HG03196 (cell line): Measurements from ENCODE around the gene ESAM.
"Not testable (repeated sequence)": the region's sequence is repeated elsewhere in the genome, so short reads cannot be mapped to it uniquely, and the experiment has no call there.

Source experiments
- ATAC-seq: cut with Tn5 transposase; IDR thresholded peaks from one replicate; pipeline ENCODE4 v1.9.1; 2021; ENCODE audit not compliant: unreplicated experiment

Gene ESAM

DNA sequence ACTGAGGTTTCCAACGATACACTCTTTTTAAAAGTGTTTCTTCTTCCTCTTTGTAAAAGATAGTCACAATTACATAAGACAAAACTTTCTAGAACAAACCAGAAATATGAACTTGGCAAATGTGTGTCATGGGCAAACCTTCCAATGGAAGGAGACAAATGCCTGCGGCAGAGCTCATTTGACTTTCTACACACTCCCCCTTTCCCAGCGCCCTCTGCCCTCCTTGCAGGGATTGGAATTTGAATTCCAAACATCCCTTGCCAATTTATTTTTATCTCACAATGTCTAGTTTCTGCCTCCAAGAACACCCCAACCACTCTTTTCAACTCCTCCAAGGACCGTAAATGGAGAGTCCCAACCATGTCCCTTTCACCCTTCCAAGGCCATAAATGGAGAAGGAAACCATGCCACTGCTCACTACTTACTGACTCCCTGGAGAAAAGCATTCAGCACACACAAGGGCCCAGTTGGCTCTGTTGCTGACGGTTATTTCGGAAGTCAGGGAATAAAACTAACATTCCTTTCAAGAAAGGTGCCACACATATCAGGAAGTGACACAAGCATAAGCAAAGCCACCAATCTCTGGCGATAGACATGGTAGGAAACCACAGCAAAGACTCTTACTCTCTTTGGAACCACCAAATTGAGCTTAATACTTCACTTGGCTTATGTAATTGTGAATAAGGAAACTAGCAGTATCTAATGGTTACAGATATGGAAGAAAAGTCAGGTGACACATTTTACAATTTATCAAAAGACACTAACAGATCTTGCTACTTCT, 15.0 kb upstream of the ESAM start:
- no peak for ATAC-seq

DNA sequence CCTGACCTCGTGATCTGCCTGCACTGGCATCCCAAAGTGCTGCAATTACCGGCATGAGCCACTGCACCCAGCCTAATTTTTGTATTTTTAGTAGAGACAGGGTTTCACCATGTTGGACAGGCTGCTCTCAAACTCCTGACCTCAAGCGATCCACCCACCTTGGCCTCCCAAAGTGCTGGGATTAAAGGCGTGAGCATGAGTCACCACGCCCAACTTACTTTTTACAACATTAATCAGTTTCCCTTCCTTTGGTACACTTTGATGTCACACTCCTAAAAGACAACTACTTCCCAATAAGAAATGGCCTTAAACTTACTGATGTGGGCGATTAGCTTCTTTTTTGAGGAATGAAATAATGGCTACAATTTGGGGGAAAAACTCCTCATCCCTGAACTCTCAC, 8.9 kb upstream of the ESAM start:
- ATAC-seq = not testable (repeated sequence)

DNA sequence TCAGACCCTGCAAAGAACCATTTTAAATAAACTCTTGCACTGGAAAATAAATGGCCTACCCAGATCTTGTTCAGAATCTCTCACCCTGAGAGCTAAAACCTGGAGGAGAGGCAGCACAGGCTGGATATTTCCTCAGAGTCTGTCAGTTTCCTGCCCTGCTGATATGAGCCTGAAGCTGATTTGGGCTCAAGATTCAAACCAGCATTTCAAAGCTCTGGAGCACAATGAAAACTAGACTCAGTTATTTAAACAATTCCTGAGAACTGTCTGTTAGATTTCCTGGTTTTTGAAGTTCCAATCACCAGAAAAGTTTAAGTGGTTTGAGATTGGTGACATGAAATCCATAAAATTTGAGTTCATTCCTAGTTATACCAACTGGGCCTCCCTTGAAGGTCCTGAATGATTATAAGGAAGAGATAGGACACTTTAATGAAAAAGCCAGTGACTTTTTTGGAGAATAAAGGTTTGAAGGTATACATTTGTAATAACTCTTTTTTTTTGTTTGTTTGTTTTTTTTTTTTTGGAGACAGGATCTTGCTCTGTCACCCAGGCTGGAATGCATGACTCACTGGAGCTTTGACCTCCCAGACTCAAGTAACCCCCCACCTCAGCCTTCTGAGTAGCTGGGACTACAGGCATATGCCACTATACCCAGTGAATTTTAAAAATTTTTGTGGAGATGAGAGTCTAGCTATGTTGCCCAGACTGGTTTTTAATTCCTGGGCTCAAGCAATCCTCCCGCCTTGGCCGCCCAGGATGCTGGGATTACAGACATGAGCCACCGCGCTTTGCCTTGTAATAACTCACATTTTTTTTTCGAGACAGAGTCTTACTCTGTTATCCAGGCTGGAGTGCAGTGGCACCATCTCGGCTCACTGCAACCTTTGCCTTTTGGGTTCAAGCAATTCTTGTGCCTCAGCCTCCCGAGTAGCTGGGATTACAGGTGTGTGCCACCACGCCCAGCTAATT, 8.0 kb upstream of the ESAM start:
- ATAC-seq = no peak

DNA sequence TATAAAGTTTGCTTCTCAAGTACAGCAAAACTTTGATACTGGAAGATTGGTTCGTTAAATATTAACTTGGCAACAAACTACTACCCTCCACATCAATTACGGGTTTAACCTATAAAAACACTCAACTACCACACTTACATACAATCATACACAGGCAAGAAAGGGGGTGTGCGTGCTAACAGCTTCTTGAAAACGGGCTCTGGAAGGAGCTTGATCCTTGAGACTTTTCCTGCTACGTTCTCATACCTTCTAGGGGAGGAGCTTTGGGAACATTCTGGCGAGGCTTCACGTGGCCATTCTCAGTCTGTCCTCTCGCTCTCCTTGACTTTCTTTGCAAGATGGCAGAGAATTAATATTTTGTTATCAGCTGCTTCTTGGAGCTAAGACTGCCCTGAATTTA, 6.8 kb upstream of the ESAM start:
- ATAC-seq = no peak

DNA sequence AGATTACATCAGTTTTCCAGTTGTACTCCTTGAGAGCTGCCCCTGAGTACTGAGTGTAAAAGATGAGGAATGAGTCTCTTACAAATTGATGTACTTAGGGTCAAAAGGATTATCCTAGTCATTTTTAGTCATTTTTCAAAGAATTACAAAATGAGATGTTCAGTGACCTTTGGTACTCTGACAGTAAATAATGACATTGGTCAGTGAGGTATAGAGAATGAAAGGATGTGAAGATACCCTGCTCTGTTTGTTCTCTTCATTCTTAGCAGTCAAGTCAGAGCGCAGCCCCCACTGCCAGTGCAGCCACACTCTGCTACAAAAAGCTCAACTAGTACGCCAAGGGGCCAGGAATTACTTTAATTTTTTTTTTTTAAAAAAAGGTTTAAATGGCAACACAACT, 4.1 kb upstream of the ESAM start:
- no peak for ATAC-seq

DNA sequence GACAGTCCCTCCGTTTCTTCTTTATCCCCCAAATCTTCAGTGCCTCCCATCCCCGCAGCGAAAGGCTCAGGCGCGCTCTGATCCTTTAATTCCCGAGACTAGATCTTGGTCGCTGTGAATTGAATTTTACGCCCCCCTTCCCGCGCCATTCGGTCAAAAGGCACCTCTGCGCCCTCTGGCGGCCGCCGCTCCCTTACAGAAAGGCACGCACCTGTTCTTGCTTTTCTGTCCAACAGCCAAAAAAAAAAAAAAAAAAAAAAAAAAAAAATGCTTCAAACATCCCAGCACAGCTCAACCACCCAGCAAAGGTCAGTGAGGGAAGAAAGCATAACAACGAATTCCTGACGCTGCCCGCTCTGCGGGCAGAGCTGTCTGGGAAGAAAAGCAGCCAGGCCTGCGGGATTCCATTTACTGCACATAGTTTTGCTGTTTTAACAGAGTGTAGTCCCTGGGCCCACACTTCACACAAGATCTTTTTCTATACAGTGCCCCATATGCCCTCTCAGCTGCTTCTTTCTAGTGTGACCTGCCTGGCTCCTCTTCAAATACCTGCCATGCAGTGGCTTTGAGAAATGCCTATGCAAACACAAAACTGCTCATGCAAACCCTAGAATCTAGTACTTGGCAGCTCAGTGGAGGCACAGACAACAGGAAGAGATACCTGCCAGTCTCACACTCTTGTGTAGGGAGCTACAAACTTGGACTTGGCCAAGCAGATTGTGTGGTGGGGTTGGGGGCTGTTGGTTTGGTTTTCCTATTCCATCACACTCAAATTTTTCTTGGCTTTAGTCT, 1.3 kb upstream of the ESAM start:
- ATAC-seq = peak; percentile 19

DNA sequence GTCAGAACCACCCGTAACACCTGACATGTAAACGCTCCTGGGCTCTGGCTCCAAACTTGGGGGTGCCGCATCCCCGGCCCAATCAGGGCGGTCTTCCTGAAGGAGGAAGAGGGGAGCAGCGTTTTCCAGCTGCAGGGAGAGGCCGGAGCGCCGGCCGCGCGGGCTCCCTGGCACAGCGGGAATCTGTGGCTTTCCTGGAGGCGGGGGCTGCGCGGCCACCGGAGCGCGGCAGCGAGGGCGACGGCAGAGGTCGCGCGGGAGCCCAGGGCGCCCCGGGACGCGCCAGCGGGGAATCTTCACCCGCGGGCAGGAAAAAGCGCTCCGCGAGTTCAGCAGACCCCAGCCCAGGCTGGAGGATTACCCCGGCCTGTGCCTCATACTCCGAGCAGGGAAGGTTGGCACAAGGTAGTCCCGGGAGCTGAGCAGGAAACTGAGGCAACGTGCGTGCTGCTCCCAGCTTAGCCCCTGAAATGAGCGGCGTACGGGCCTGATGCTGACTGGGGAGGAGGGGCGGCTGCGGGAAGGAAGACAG, 600 bp upstream of the ESAM start:
- peak; percentile 15 for ATAC-seq

DNA sequence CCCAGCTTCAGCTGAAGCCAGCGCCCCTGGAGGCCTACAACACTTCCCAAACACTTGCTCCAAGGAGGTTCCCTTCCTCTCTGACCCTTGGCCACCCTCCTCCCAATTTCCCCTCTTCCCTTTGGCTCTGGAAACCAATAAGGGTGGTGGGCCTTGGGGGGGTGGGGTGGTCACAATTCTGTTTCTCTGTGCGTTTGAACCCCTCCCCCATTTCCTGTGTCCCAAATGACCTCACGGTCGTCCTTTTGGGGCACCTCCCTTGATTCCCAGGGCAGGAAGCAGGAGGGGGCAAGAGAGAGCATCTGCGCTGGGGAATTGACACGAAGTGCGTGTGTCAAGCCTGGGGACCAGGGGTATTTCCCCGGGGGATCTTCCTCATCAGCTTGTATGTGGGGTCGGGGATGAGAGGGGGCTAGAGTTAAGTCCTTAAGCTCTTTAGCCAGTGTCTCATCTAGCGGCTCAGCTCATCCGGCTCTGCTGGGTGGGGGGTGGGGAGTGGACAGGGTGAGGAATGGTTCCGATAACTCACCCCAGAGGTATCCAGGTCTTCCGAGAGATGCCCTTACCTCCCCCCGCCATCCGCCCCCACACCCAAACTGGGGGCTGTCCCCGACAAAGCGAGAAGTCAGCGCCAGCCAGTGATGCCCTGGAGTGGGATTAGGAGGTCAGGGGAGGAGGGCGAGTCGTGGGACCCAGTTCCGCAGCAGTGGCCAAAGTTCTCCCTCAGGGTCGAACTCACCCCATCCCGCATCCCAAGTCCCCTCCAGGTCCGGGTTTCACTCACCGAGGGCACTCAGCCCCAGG, 587 bp downstream of the ESAM start:
- ATAC-seq = no peak

DNA sequence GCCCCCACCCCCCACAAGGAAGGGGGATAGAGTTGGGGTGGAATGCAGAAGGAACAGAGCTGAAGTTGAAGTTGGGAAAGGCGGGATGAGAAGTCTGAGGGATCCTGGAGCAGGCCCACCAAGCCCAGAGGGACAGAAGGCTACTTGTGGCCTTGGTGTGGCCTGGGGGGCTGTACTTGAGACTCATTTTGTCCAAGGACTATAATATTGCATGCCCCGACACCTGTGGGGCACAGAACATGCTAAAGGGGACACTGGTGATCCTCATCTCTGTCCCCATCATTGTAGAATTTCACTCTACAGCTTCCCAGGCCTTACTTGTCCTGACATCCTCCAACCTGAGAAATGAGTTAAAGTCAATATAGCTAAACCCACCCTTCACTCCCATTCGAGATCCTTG, 1.3 kb downstream of the ESAM start:
- no peak for ATAC-seq

DNA sequence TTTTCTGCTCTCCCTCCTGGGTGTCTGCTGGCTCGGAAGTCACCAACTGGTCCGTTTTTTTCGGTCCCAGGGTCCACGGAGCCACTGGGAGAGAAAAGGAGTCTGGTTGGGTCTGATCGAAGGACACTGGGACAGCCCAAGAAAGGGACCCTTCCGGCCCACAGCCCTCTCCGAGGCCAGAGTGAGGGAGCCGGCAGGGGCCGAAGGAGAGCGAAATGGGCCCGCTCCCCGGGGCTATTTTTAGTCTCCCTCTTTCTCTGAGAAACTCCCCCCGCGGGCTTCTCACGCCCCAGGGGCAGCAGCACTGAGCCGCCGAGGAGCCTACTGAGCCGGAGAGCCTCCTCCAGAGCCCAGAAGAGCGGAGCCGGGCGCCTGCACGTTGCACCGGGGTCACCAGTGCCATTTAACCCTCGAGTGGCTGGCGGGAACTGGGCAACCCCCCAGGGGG, 1.9 kb downstream of the ESAM start:
- ATAC-seq = peak; percentile 31

DNA sequence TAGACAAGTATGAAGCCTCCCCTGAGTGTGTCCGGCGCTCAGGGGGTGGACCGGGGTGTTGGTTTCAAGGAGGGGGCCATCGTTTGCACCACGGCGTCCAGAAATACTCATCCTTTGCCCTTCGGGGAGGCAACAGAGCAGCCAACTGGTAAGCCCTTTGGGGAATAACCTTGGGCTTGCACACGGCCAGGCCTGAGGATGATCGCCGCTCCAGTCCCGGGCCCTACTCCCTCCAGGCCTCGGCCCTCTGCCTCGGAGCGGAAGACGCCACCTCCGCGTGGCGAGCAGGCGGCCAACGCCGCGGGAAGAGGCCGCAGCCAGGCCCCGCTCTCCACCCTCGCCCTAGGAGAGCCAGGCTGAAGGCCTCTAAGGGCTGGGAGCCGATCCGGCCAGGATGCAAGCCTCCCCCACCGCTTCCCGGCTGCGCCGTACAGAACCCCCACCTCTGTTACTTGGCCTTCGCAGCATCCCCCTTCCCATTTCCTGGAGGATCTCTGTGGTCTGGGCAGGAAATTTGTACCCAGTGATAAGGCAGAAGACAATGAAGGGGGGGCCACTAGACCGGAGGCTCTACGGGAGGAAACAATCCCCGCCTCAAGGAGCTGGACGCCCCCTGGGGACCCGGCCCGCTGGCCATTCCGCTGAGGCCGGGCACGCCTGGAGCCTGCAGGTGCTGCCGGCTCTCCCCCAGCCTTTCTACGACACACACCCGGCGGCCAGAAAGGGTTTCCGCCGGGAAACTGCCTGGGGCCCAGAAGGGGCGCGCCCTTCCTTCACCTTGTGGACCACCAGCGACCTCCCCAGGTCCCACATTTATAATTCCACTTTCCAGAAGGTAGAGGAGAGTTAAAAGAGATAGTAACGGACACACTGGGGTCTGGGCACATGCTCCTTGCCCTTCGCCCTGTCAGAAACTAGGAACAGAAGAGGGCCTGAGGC, 2.6 kb downstream of the ESAM start:
- no peak for ATAC-seq

DNA sequence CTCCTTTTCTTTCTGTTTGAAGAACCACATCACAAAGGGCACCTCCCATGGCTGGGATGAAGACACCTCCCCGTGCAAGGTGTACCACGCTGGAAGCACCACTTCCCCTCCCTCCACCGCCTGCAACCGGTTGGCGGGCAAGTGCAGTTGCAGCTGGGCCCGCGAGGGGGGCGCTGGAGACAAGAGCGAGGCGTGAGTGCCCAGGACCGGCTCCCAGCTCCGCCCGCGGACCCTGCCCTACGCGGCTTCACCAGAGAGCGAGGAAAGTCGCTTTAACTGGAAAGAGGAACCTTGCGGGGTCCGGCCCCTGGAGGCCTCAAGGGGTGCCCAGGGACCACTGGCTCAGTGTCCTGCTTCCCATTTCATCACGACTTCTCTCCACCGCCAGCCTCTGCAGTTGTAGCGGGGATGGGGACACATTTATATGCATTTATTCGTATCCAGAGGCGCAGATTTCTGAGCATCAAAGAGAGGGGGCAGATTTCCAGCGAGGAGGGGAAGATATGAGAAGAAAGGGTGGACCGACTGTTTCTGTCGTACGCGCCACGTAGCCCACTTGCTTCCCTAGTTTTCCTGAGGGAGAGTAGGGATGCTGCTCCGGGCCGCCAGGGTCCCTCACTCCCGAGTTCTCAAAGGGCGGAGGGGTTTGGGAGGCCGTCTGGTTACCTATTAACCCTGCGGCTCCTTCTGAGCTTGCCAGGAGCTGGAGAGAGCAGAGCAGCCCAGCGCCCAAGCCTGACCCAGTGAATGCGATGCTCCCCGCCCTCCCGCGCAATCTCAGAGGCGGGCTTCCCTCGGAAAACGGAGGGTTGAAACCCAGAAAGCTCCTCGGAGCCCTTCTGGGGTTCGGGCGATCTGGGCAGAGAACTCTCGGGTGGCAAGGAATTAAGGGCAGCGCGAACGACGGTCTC, 3.5 kb downstream of the ESAM start:
- ATAC-seq = peak; percentile 47

DNA sequence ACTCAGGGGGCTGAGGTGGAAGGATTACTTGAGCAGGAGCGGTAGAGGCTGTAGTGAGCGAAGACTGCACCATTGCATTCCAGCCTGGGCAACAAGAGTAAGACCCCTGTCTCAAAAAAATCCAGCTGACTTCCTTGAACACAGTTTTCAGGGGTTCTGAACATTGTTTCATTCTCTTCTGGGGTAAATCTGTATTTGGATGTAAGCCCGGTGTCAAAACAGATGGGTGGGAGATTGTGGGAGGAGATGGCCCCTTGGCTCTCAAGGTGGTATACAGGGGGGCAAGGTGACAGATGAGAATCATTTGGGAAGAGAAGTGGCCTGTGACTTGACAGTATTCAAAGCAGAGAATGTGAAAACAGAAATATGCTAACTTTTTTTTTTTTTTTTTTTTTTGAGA, 4.8 kb downstream of the ESAM start:
- ATAC-seq = no peak

DNA sequence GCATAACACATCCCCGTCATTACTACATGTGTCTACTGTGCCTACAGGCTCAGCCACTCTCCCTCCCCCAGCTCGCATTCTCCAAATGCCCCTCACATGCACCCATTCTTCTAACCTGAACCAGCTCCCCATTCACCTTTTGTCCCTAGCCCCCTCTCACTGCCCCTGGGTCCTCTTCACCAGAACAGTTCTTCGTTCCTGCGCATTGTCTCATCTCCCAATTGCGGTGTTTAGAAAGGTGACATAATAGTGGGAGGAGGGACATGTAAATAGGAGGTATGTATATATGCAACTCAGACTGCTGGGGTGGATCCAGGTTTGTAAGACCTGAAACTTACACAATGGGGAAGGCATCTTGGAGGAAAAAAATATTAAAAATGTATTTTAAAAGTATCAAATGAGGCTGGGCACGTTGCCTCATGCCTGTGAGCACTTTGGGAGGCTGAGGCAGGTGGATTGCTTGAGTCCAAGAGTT, 5.3 kb downstream of the ESAM start:
- ATAC-seq = no peak

DNA sequence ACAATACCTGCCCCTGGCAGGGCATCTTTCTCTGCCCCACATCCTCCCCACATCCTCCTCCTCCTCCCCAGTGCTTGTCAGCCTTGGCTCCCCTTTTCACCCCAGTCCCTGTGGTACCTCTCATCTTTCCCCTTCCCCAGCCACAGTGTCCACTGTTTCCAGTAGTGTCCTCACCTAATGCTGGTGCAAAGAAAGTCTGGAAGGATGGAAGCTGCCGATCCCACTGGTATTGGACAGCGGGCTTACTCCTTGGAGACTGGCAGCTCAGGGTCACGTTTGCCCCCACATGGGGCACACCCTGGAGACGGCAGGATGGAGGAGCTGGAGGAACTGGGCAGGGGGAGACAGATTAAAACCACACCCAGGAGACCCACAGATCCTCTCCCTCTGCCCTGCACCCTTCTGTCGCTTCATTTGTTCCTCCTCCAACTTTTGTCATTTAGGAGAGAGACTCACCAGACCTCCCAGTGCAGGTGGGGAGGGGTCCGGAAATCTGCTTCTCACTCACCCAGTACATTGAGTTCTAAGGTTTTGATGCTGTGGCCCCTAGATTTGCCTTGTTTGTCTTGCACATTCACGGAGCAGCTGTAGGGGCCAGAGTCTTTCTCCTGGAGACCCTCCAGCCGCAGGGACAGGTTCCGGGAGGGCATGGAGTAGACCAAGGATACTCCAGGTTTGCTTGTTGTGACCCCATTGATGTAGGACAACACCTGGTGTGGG, 5.9 kb downstream of the ESAM start:
- no peak for ATAC-seq

DNA sequence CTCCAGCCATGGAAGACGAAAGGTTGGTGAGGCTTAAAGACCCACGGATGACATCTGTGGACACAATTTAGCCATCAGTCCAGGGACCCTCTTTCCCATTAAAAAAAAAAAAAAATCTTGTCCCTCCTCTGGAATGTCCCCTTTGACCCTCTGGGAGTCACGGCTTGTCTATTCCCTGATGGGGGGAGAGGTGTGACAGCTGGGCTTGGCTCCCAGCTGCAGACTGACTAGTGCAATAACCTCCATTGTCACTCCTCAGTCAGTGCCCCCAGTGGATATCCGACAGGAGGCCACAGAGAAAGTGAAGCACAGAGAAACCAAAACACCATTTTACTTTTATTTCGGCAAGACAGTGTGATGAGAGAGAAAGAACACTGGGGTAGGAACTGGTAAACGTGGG, 7.4 kb downstream of the ESAM start:
- ATAC-seq = no peak

DNA sequence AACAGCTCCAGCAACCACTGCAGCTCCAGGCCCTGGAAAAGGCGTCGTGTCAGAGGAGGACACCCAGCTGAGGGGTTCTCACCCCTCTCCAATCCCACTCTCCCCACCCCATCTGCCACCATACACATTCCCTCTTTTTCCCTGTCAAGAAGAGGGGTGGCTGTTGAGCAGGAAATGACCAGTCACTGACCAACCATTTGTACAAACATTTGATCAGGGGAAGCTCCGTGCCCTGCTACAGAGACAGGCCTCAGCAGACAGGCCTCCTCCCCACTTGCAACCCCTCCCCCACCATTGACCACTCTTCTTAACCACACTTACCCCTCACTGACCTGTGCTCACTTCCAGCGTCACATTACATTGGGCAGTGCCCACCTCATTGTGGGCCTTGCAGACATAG, 7.8 kb downstream of the ESAM start:
- no peak for ATAC-seq
